K562 (cell line): ENCODE measurements around the gene CELA3A. TPM values are rescaled to one million over a fixed set of nuclear protein-coding genes. Genes with fewer than 3 reads are reported as not detected.

ENCODE experiments used
- ARNT ChIP-seq, 2 experiments: fragments of 450-650 bp; IDR thresholded peaks; 2 replicates each; pipeline ENCODE4 v1.6.1; 2016; ENCODE audit warnings: mild to moderate bottlenecking in 1 of 2
- ATF7 ChIP-seq: fragments of 450-650 bp; IDR thresholded peaks from 2 replicates; pipeline ENCODE4 v1.7.1; 2014; ENCODE audit warnings: mild to moderate bottlenecking, moderate library complexity
- BRCA1 ChIP-seq, 2 experiments: fragments of 450-650 bp in 1 of 2; sonication (generic) in 1 of 2; formaldehyde crosslinking in 1 of 2; IDR thresholded peaks; 2 replicates each; pipeline versions ENCODE4 v1.5.0 to v1.6.1; 2017 to 2020; ENCODE audit warnings: mild to moderate bottlenecking in 1 of 2, missing genetic modification reagents in 1 of 2
- EGR1 ChIP-seq: fragments of 450-650 bp; conservative IDR thresholded peaks from 2 replicates; pipeline ENCODE4 v1.6.1; 2017; ENCODE audit warnings: mild to moderate bottlenecking
- GABPB2 ChIP-seq: fragments of 250-450 bp; sonication (Bioruptor Pico); conservative IDR thresholded peaks from 2 replicates; pipeline ENCODE4 v1.5.1; 2021; ENCODE audit warnings: mild to moderate bottlenecking
- HMBOX1 ChIP-seq: sonication (generic); IDR thresholded peaks from 2 replicates; pipeline ENCODE4 v1.6.1; 2016
- NBN ChIP-seq: fragments of 450-650 bp; IDR thresholded peaks from 2 replicates; pipeline ENCODE4 v1.6.1; 2016; ENCODE audit warnings: low read depth, mild to moderate bottlenecking
- PCBP2 ChIP-seq: fragments of 200-400 bp; formaldehyde crosslinking; IDR thresholded peaks from 2 replicates; pipeline ENCODE4 v1.6.1; 2018; ENCODE audit warnings: low read length, low read depth, mild to moderate bottlenecking, moderate library complexity; ENCODE audit not compliant: poor library complexity, severe bottlenecking
- PRDM10 ChIP-seq: fragments of 450-650 bp; IDR thresholded peaks from 2 replicates; pipeline ENCODE4 v1.6.1; 2018; ENCODE audit not compliant: partially characterized antibody
- SAP30 ChIP-seq: fragments of 200-600 bp; sonication (generic); IDR thresholded peaks from 2 replicates; pipeline ENCODE4 v1.6.1; 2012; ENCODE audit warnings: borderline replicate concordance, low read depth, mild to moderate bottlenecking, moderate library complexity, low read length, control low read depth, inconsistent platforms; ENCODE audit not compliant: insufficient read depth, poor library complexity, severe bottlenecking
- SMAD1 ChIP-seq: fragments of 150-350 bp; IDR thresholded peaks from 2 replicates; pipeline ENCODE4 v1.6.1; 2014; ENCODE audit warnings: low read length, low read depth; ENCODE audit not compliant: partially characterized antibody
- STAT5A ChIP-seq: IDR thresholded peaks from 2 replicates; pipeline ENCODE4 v1.6.1; 2012; ENCODE audit warnings: low read length, inconsistent platforms, borderline replicate concordance
- ZBTB33 ChIP-seq: sonication (generic); formaldehyde crosslinking; IDR thresholded peaks from 2 replicates; pipeline ENCODE4 v1.8.1; 2023; ENCODE audit warnings: mild to moderate bottlenecking, missing genetic modification reagents
- ZNF431 ChIP-seq: sonication (generic); formaldehyde crosslinking; IDR thresholded peaks from 2 replicates; pipeline ENCODE4 v1.8.0; 2022; ENCODE audit warnings: mild to moderate bottlenecking, missing genetic modification reagents
- ZNF639 ChIP-seq, 2 experiments: fragments of 200-800 bp in 1 of 2; sonication (Bioruptor generic) in 1 of 2; sonication (generic) in 1 of 2; formaldehyde crosslinking in 1 of 2; IDR thresholded peaks in 1 of 2; conservative IDR thresholded peaks in 1 of 2; 2 replicates each; pipeline versions ENCODE4 v1.5.0 to v1.6.1; 2016 to 2020; ENCODE audit warnings: missing compliant biosample characterization in 1 of 2, missing genetic modification characterization in 1 of 2, missing genetic modification reagents in 1 of 2
- polyA plus RNA-seq, 8 experiments: library from polyadenylated mRNA; depleted of rRNA in 4 of 8; stranded (reverse) in 5 of 8; unstranded in 3 of 8; fragments of >200 nt; fragmentation: Nextera tagmentation in 2 of 8; fragmentation: Illumina TruSeq in 1 of 8; extraction: Ambion mirVana in 2 of 8; extraction: Trizol in 1 of 8; gene quantifications; 2 replicates each; pipeline versions ENCODE4 v1.2.1 to v1.2.3, GENCODE V29; 2011 to 2014; ENCODE audit warnings: inconsistent platforms in 1 of 8, missing spikeins in 1 of 8
- total RNA-seq, 7 experiments: library from RNA; depleted of rRNA in 6 of 7; stranded (reverse); fragments of >200 nt in 6 of 7; fragmentation: Illumina TruSeq in 2 of 7; extraction: Trizol in 2 of 7; gene quantifications; 2 replicates each; pipeline versions ENCODE4 v1.2.1 to v1.2.3, GENCODE V29; 2011 to 2021; ENCODE audit warnings: low replicate concordance in 1 of 7
- TF ChIP-seq, protein P1 (sequence below): IDR thresholded peaks from 2 replicates; pipeline ENCODE4 v1.6.1; 2014; ENCODE audit warnings: antibody characterized with exemption

Gene CELA3A
- total and polyA plus RNA-seq, 9 of the 15 experiments (the other 6 are each of a cell fraction or from before 2014, with no cell fraction given): 5.4 TPM; not detected in 8

GRCh38 chr1:22053017-22053860 lies 51.8 kb downstream of the CELA3A start (continued):
- no peak for TF ChIP-seq BRCA1 (IDR thresholded peaks at IDR 0.05)
- no peak for TF ChIP-seq BRCA1 (CRISPR knock-in tag; IDR thresholded peaks at IDR 0.05)
- peak; percentile 65 for TF ChIP-seq NBN
- TF ChIP-seq GABPB2 (CRISPR knock-in tag): no peak
- peak; percentile 69 for TF ChIP-seq PRDM10
- peak in 1 of 2 experiments; percentile 86; a peak in 2 of 4 replicates for TF ChIP-seq ARNT (IDR thresholded peaks at IDR 0.05)
- TF ChIP-seq, protein P1, sequence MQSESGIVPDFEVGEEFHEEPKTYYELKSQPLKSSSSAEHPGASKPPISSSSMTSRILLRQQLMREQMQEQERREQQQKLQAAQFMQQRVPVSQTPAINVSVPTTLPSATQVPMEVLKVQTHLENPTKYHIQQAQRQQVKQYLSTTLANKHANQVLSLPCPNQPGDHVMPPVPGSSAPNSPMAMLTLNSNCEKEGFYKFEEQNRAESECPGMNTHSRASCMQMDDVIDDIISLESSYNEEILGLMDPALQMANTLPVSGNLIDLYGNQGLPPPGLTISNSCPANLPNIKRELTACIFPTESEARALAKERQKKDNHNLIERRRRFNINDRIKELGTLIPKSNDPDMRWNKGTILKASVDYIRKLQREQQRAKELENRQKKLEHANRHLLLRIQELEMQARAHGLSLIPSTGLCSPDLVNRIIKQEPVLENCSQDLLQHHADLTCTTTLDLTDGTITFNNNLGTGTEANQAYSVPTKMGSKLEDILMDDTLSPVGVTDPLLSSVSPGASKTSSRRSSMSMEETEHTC: no peak
- TF ChIP-seq SMAD1: no peak
- peak; percentile 81 for TF ChIP-seq SAP30
- TF ChIP-seq PCBP2: peak; percentile 23
- no peak for TF ChIP-seq STAT5A
- TF ChIP-seq EGR1: no peak
- peak; percentile 76; the same call in 1 of the 2 replicates for TF ChIP-seq HMBOX1
- TF ChIP-seq ATF7: peak; percentile 99
- TF ChIP-seq ZNF431: 0 out of 2 replicates have a peak, but pooled peaks have one; percentile 37
- no peak for TF ChIP-seq ZBTB33 (CRISPR knock-in tag)
- peak in 1 of 2 experiments; percentile 88; a peak in 2 of 4 replicates for TF ChIP-seq ZNF639 (CRISPR knock-in tag; conservative IDR thresholded peaks at IDR 0.05 in 1 of 2, IDR thresholded peaks at IDR 0.05 in 1 of 2)
